ENCODE data around the gene PDSS2. TPM values are rescaled to one million over a fixed set of nuclear protein-coding genes. Genes with fewer than 3 reads are reported as not detected.

PDSS2 gene
- total RNA-seq, 1 experiment from 2014 or later, result 14.8 TPM

- Mint-ChIP-seq H3K4me3 (ENCODE audit: low read depth, unreplicated experiment) (no peak overlapping the region), H3K27me3 (ENCODE audit: unreplicated experiment) (no peaks in the 10 kb centered on the region), H3K9me3 (ENCODE audit: low read depth, unreplicated experiment) (no peaks in the 10 kb centered on the region), H3K4me1 (ENCODE audit: low read depth, unreplicated experiment) (peaks cover 15% of the 10 kb centered on the region), H3K36me3 (ENCODE audit: insufficient read depth, unreplicated experiment) (no peaks in the 10 kb centered on the region), H3K27ac (ENCODE audit: unreplicated experiment) (no peak overlapping the region)
- CTCF ChIA-PET, result interaction anchor here (1.2 kb wide), 1 partner anchor 46 kb away, joined by 3 read pairs; no protein-coding TSS in a partner anchor
- no peak for DNase-seq
- no TSS peak for BruUV-seq (replicated peaks)
- intact Hi-C loops (cut with micrococcal nuclease; ENCODE audit: unreplicated experiment), result no loop called here
- TF ChIP-seq CTCF (IDR thresholded peaks at IDR 0.05; ENCODE audit: unreplicated experiment), result no peak
These were observed 187.1 kb downstream of the PDSS2 start for GRCh38 chr6:107272246-107272645.

- no peaks in the 10 kb centered on the region for H3K27me3 Mint-ChIP-seq (ENCODE audit: unreplicated experiment)
- TF ChIP-seq CTCF (IDR thresholded peaks at IDR 0.05; ENCODE audit: unreplicated experiment), result no peak
- CTCF ChIA-PET, result interaction anchor here (1.2 kb wide), 1 partner anchor 47 kb away, joined by 3 read pairs; no protein-coding TSS in a partner anchor
- intact Hi-C loops (cut with micrococcal nuclease; ENCODE audit: unreplicated experiment), result no loop called here
- no peaks in the 10 kb centered on the region for H3K36me3 Mint-ChIP-seq (ENCODE audit: insufficient read depth, unreplicated experiment)
- DNase-seq, result no peak
- no peaks in the 10 kb centered on the region for H3K9me3 Mint-ChIP-seq (ENCODE audit: low read depth, unreplicated experiment)
- BruUV-seq (replicated peaks), result no TSS peak
- peak overlapping the region; percentile 13 for H3K27ac Mint-ChIP-seq (ENCODE audit: unreplicated experiment)
- peaks cover 15% of the 10 kb centered on the region for H3K4me1 Mint-ChIP-seq (ENCODE audit: low read depth, unreplicated experiment)
- H3K4me3 Mint-ChIP-seq (ENCODE audit: low read depth, unreplicated experiment), result no peak overlapping the region
These were observed 188.1 kb downstream of the PDSS2 start for GRCh38 chr6:107271208-107271790.

GRCh38 chr6:107267634-107268033, 191.7 kb downstream of the PDSS2 start:
- intact Hi-C loops (cut with micrococcal nuclease; ENCODE audit: unreplicated experiment), result no loop called here
- TF ChIP-seq CTCF (IDR thresholded peaks at IDR 0.05; ENCODE audit: unreplicated experiment), result no peak
- no peak overlapping the region for H3K27ac Mint-ChIP-seq (ENCODE audit: unreplicated experiment)
- no peak for DNase-seq
- peaks cover 15% of the 10 kb centered on the region for H3K4me1 Mint-ChIP-seq (ENCODE audit: low read depth, unreplicated experiment)
- no peak overlapping the region for H3K4me3 Mint-ChIP-seq (ENCODE audit: low read depth, unreplicated experiment)
- CTCF ChIA-PET, result no interaction called here
- H3K9me3 Mint-ChIP-seq (ENCODE audit: low read depth, unreplicated experiment), result no peaks in the 10 kb centered on the region
- no TSS peak for BruUV-seq (replicated peaks)
- no peaks in the 10 kb centered on the region for H3K27me3 Mint-ChIP-seq (ENCODE audit: unreplicated experiment)
- no peaks in the 10 kb centered on the region for H3K36me3 Mint-ChIP-seq (ENCODE audit: insufficient read depth, unreplicated experiment)

GRCh38 chr6:107267006-107267405, 192.4 kb downstream of the PDSS2 start:
- Mint-ChIP-seq H3K4me3 (ENCODE audit: low read depth, unreplicated experiment) (no peak overlapping the region), H3K27me3 (ENCODE audit: unreplicated experiment) (no peaks in the 10 kb centered on the region), H3K36me3 (ENCODE audit: insufficient read depth, unreplicated experiment) (no peaks in the 10 kb centered on the region), H3K27ac (ENCODE audit: unreplicated experiment) (no peak overlapping the region), H3K9me3 (ENCODE audit: low read depth, unreplicated experiment) (no peaks in the 10 kb centered on the region), H3K4me1 (ENCODE audit: low read depth, unreplicated experiment) (peaks cover 15% of the 10 kb centered on the region)
- CTCF ChIA-PET, result no interaction called here
- DNase-seq, result no peak
- no TSS peak for BruUV-seq (replicated peaks)
- no peak for TF ChIP-seq CTCF (IDR thresholded peaks at IDR 0.05; ENCODE audit: unreplicated experiment)
- intact Hi-C loops (cut with micrococcal nuclease; ENCODE audit: unreplicated experiment), result no loop called here
